HG03280 (cell line): ENCODE measurements around the gene SPIRE2.
"Not testable (repeated sequence)": the region's sequence is repeated elsewhere in the genome, so short reads cannot be mapped to it uniquely, and the experiment has no call there.

Experiments used
- ATAC-seq: cut with Tn5 transposase; IDR thresholded peaks from one replicate; pipeline ENCODE4 v1.9.1; 2021; ENCODE audit warnings: mild to moderate bottlenecking, moderate library complexity; ENCODE audit not compliant: unreplicated experiment

SPIRE2 gene

DNA sequence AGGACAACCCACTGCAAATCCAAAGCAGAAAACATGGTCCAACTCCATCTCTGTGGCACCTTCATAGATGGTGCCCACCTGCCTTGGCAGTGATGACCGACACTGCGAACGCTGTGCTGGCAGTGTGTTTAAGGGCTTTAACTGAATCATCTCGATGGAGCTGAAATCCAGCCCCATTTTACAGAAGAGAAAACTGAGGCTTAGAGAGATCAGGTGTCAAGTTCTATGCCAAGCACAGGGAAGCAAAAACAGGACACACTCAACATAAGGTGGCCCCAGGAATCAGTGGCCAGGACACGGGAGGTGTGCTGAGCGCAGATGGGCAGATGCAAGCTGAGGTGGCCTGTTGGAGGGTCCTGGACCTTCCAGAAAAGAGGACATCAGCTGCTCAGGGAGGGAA lies 34.5 kb downstream of the SPIRE2 start:
- ATAC-seq = no peak

DNA sequence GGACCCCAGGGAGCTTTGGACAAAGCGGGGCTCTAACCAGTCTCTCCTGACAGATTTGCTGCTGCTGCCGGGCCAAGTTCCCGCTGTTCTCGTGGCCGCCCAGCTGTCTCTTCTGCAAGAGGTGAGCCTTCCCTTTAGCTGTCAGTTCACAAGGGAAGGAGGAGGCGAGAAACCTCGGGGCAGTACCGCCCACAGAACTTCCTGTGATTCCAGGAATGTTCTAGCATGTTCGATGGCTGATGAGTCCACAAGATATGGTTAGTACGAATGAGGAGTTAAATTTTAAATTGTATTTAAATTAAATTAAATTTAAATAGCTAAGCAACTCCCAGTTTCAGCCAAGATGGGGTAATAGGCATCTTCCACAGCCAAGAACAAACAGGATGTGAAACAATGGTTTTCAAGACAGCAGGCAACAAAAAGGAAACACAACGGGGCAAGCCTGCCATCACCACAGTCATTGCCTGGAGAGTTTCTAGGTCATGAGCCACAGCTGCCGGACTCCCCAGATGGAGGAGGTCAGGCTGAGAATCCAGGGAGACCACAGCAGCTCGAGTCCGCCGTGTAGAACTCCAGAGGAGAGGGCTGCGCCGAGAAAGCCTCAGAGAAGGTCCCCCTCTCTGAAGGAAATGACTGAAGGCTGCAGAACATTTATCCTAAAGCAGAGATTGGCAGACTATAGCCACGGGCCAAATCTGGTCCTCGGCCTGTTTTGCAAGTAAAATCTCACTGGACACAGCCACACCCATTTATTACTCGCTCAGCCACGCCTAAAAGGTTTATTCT lies 35.7 kb downstream of the SPIRE2 start:
- ATAC-seq = peak; percentile 60

DNA sequence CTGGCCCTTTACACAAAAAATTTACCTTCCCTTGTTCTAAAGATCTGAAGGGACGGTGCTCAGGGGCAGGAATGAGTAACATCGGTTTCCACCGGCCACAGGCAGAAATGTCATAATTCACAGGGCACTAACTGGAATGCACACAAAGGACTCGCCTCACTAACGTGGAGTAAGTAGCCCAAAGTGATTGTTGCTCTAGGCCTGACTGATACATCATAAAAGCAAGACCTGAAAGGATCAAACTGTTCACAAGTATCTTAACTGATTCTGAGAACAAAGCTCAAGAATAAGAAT lies 36.2 kb downstream of the SPIRE2 start:
- peak; percentile 17 for ATAC-seq

DNA sequence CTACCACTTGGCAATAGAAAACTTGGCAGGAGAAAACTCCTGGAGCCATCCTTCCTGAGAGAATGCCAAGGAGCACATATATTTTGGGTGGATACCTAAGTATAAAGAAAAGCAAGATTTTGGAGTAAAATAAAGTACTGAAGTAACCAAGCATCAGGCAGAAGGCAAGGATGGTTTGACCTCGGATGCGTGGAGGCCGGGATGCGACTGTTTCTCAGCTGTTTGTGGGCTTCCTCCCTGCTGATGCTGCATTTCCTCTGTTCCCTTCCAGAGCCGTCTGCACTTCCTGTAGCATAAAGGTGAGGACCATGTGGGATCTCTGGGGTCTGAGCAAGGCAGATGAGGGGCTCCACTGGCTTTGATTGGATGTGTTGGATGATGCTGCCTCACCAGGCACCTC lies 39.6 kb downstream of the SPIRE2 start:
- ATAC-seq = no peak

DNA sequence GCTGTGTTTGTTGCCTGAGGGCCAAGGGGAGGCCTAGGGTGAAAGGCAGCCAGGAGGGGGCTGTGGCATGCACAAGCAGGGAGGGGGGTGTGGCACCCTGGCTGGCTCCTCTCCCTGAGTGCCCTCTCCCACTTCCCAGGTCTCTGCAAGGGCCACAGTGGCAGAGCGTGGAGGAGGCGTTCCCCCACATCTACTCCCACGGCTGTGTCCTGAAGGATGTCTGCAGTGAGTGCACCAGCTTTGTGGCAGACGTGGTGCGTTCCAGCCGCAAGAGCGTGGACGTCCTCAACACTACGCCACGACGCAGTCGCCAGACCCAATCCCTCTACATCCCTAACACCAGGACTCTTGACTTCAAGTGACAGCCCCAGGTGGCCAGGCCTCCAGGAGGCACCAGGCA lies 41.6 kb downstream of the SPIRE2 start:
- no peak for ATAC-seq

DNA sequence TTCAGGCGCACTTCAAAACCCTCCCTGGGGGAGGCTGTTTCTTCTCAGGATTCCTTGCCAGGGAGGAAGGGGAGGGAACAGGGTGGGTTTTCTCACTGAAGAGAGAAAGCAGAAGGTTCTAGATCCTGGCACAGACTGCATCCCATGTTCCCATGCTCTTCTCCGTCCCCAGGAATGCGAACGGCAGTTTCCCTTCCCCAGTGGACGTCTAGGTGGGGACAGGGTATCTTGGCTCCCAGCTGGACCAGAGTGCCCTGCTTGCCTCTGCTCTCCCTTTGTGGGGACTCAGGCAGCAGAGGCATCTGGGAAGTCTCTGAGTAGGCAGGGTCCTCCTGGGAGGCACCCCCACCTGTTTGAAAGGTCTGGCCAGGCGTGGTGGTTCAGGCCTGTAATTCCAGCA lies 42.2 kb downstream of the SPIRE2 start:
- no peak for ATAC-seq

DNA sequence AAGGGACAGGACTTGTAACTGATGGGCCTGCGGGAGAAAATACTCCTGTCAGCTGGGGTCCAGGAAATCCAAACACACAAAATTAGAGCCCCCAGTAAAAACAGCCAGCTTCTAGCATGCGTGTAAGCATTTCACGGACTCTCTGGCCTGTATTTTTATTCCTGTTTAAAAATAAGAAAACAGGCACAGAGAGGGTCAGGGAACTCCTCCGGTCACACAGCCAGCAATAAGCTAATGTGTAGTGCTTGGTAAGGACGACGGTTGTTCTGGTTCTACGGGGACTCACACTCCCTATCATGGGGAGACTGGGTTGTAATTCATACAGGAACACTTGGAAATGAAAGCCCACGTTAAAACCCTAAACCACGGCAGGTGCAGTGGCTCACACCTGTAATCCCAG lies 43.6 kb downstream of the SPIRE2 start:
- no peak for ATAC-seq

DNA sequence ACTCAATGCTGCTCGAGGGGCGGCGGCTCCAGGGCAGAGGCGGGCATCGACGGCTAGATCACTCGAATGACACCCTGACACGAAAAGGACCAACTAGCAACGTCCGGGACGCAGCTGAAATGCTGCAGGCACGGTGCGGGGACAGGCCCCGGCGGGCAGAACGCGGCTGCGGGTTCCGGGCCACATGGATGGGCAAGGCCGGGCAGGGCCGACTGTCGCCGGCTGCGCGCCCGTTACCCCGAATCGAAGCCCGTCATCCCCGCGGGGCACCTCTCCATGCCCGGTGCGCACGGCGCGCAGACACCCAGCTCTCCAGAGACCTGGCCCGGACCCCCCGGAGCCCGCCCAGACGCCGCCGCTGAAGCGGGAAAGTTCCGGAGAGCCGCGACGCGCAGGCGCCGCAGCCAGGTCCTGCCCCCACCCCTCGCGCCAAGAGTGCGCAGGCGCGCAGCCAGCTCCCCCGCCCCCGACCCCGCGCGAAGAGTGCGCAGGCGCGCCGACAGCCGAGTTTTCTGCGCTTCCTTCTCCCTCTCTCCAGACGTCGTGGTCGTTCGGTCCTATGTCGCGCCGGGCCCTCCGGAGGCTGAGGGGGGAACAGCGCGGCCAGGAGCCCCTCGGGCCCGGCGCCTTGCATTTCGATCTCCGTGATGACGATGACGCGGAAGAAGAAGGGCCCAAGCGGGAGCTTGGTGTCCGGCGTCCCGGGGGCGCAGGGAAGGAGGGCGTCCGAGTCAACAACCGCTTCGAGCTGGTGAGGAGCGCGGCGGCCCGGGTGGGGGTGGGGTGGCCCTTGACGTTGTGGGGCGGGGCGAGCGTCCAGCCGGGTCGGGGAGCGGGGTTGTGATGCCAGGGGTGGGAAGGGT lies 45.1 kb downstream of the SPIRE2 start, which contains the start of gene TCF25:
Gene TCF25, plus strand, starts transcription at position 484 of the 863 bp plus-strand sequence. Its CDS starts 76 bp downstream, at position 560.
- ATAC-seq = peak; percentile 46

DNA sequence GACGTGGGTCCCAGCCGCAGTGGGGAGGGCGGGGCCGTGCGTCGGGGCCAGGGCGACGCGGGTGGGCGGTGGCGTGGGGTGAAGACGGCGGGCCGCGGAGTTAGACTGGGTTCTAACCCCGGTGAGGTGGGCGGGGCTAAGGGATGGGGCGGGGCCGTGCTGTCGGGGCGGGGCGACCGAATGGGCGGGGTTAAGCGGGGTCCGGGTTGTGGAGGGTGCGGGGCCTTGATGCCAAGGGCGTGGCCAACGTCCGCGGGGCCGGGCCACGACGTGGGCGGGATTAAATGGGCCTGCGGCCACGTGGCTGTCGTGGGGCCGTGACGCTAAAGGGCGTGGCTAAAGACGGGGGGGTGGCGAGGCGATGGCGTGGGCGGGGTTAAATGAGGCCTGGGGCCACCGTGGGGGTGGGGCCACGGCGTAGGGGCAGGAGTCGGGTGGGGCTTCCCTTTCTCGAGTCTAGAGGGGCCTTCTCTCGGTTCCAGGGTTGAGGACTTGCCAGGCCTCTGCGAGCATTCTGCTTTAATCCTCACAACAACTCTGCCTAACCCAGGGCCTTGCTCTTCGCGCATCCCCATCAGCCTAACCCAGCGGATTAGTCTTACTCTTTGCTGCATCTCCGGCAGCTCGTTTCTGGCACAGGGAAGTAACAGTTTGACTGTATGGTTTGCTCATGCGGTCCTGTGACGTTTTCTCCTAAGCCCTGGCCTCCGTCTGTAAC lies 45.9 kb downstream of the SPIRE2 start:
- ATAC-seq = peak; percentile 76

DNA sequence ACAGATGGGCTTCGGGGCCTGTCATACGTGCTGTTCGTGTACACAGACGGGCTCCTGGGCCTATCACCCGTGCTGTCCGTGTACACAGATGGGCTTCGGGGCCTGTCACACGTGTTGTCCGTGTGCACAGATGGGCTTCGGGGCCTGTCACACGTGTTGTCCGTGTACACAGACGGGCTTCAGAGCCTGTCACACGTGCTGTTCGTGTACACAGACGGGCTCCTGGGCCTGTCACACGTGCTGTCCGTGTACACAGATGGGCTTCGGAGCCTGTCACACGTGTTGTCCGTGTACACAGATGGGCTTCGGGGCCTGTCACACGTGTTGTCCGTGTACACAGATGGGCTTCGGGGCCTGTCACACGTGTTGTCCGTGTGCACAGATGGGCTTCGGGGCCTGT lies 50.8 kb downstream of the SPIRE2 start:
- not testable (repeated sequence) for ATAC-seq

DNA sequence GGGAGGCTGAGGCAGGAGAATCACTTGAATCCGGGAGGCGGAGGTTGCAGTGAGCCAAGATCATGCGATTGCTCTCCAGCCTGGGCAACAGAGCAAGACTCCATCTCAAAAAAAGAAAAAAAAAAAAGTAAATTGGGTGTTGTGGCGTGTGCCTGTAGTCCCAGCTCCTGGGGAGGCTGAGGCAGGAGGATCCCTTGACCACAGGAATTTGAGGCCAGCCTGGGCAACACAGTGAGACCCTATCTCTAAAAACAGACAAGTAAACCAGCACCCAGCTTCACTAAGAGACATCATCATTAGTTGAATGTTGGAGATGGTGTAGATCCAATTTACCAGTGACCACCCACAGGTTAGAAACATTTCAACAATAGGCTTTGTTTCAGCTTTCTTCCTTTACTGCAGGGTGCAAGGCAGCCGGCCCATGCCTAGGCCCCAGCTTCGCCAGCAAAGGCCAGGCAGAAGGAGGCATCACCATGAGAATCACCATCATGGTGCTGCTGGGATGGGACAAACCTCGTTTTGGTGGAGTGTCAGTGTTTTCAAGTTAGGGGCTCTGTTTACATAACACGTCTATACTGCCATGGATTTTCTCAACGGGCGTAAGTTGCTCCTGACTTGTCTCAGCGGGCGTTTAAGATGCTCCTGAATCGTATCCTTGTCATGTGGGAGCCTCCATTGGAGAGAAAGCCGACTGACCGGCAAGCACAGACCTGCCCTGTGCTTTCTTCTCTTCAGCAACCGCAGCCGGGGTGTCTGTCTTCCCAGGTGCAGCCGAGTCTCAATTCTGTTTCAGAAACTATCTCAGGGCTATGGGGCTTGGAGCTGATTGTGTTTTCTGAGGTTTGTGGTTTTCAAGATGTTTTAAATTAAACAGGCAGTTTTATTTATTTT lies 52.4 kb downstream of the SPIRE2 start:
- ATAC-seq = no peak

DNA sequence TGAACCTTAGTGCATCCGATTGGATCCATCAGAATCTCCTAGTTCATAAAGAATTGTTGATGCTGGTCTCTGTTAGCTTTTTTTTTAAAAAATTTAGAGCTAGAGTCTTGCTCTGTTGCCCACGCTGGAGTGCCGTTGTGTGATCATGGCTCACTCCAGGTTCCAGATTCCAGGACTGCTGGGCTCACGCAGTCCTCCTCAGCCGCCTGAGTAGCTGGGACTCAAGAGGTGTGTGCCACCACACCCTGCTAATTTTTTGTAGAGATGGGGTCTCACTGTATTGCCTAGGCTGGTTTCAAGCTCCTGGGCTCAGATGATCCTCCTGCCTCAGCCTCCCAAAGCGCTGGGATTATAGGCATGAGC lies 53.1 kb downstream of the SPIRE2 start:
- no peak for ATAC-seq

DNA sequence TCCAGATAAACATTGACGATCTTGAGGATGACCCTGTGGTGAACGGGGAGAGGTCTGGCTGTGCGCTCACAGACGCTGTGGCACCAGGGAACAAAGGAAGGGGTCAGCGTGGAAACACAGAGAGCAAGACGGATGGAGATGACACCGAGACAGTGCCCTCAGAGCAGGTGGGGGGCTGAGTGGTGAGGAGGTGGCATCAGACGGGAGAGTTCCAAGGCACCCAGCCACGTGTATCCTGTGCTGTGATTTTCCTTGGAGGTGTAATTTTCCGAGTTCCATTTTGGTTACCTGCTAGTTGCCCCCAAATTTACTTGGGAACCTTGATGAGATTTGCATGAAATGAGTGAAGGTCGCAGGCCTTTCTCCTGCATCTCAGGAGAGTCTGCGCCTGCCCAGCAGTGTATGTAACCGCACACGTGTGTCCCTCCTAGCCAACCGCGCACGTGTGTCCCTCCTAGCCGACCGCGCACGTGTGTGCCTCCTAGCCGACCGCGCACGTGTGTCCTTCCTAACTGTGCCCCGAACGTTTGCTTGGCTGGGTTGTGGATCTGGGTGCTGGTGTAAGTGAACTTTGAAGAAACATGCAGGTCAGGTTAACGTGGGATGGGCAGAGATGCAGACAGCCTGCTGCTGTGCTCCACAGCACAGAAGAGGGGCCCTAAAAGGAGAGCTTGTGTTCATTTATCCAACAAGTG lies 55.2 kb downstream of the SPIRE2 start:
- ATAC-seq = no peak

DNA sequence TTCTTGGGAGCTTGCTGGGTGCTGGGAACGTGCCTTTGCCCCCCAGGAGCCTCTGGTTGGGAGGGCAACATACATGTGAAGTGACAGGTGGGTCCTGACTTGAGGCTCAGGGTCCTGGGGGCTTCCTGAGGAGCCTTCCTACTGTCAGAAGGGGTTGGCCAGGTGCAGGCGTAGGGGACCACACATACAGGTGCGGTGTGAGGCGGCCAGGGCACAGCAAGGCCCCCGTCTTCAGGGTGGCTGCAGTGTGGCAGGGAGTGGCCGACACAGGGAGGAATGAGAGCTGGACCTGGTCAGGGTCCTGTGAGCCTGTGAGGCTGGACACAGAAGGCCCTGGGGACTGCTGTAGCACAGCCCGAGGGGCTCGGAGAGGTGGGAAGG lies 55.8 kb downstream of the SPIRE2 start:
- no peak for ATAC-seq

DNA sequence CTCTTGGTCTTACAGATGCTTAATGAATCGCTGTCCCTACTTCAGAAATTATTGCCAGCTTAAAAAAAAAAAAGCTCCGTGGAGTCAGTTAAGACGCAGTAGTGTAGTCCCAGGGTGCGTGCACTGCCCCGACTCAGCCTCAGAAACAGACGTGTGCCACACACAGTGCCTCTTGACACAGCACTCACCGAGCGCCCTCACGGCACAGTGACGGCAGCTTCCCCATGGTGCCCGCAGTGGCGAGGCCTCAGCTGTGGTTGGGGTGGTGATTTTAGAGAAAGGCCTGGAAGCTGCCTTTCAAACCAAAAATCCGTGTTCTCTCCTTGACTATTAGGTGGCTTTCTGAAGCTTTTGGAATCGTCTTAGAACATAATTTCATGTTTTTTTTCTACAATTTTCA lies 59.0 kb downstream of the SPIRE2 start:
- no peak for ATAC-seq

DNA sequence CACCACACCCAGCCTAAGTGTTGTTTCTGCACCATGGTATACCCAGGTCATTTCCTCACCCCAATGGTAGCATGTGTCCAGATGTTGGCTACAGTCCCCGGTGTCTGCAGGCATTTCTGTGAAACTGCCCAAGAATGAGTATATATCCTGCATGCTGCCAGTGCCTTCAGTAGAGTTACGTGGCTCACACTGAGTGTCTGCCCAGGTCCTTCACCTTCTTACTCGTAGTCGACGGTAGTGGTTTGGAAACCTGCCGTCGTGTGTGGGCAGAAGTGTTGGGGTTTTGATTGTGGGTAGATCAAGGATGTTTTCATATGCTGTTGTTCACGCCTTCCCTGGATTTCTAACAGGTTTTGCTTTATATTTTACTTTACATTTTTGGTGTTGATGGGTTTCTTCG lies 61.9 kb downstream of the SPIRE2 start:
- no peak for ATAC-seq

DNA sequence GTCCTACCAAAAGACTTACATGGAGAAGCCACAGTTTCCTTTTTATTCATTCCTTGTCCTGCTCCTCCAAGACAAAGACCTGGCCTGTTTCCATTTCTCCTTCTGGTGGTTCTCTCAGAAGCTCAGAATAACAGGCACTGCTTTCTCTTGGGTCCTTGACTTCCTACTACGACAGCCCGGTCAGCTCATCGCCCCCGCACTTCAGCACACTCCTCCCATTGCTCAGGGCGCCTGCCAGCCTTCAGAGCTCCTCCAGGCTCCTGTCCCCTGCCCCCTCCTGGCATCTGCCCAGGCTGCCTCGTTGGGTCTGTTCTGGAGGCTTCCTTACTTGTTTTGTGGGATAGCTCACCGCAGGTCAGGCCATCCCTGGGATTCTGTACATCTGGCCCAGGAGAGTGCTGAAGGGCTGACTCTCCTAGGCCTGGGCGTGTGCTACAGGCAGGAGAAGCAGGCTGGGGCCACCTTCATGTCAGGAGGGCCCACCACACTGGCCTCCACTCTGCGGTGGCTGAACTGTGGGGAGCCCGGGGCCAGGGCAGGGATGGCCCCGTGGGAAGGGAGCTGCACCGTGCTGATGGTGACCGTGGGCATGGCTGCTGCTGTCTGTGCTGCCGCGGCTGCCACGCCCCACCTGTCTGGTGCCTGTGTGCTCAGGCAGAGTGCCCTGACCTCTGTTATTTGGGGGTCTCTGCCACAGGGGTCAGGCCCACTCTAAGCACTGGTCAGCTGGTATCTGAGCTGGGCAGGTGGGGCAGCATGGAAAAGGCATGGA lies 62.8 kb downstream of the SPIRE2 start:
- no peak for ATAC-seq

DNA sequence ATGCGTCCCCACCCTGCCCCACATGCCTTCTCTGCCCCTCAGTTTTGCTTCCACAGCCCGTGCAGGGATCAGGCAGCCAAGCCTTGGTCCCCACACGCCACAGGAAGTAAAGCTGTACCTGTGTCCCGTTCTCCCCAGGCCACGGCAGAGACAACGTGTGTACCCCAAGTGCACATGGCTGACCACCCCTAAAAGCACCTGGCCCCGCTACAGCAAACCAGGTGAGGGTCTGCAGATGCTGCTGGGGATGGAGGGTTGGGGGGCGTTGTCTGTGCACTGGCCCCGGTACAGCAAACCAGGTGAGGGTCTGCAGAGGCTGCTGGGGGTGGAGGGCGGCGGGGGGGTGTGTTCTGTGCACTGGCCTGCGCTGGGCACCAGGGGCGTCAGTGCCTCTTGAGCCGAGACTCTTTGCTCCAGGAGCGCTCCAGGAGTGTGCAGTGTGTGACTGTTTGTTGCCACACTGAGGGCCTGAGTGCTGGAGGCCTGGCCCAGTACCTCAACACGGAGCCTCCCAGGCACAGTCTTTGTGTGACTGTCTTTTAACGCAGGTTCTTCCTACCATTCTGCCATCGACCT lies 63.9 kb downstream of the SPIRE2 start:
- ATAC-seq = no peak

DNA sequence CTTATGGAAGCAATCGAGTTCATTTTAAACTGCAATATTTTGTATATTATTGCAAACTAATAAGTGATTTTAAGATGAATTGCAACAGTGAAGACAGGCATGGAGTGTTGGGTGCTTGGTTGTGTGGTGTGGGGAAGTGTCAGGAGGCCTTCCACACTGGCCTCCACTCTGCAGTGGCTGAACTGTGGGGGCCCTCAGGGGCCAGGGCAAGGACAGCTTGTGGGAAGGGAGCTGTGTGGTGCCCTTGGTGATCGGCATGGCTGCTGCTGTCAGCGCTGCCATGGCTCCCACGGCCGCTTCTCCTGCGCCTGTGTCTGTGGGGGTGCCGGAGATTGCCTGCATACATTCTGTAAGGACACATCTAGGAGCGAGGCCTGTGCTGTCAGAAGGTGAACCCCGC lies 64.4 kb downstream of the SPIRE2 start:
- no peak for ATAC-seq
